Cerebellar cortex (tissue), 1 donor: ENCODE measurements around the gene SPATA9.
"Not testable (repeated sequence)": the region's sequence is repeated elsewhere in the genome, so short reads cannot be mapped to it uniquely, and the experiment has no call there.

ENCODE experiments used
- DNase-seq: peaks from one replicate; pipeline ENCODE4 v3.0.0-alpha.2; 2015; ENCODE audit warnings: low spot score

The SPATA9 gene

DNA sequence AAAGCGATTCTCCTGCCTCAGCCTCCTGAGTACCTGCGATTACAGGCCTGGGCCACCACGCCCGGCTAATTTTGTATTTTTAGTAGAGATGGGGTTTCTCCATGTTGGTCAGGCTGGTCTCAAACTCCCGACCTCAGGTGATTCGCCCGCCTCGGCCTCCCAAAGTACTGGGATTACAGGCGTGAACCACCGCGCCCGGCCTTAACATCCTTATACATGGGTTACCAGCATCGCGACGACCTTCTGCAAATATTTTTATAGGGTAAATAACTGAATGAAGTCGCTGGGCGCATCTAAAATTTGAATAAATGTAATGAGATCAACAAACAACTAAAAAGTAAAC lies 36.6 kb downstream of the SPATA9 start:
- not testable (repeated sequence) for DNase-seq

DNA sequence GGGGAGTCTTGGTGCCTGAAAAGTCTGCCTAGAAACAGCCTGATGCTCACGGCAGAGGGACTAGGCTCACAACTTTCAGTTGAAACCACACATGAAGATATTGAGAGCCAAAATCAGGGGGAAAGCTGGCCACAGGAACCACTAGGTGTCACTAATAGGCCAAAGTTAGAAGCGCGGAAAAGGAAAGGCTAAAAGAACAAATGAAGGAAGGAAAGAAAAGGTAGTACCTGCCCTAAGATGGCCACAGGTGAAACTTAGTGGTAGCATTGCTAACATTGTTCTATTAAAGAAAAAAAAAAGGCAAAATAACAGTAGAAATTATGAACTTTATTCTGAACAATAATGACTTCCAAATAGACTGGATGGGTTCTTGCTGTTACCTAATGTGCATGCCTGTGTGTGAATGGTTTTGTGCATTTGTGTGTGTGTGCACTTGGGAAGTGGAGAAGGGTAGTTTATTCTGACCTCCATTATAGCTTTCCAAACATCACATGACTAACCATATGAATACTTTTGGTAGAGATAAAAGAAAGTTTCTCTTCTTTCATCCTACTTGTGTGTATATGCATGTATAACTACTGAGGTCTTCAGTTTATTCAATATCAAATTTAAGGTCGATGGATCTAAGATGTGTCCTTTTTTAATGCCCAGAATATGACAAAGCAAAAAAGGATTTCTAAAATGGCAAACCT lies 38.3 kb downstream of the SPATA9 start:
- DNase-seq, result peak; percentile 81

DNA sequence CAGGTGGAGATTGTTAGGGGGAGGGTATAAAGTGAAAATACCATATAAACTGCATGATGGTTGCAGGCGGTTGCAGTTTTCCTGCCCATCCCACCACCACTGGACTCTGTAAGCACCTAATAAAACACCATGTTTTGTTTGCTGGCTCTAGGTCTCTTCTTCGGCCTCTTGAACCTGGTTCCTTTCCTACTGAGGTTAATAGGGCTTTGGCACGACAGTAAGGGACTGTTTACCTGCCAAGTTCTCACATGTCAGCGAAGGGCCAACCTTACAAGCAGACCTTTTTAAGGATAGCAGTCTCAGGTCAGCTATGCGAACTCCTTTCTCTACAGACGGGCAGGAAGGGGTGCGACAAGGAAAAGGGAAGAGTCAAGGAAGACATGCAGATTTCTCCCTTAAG lies 39.6 kb downstream of the SPATA9 start:
- no peak for DNase-seq

DNA sequence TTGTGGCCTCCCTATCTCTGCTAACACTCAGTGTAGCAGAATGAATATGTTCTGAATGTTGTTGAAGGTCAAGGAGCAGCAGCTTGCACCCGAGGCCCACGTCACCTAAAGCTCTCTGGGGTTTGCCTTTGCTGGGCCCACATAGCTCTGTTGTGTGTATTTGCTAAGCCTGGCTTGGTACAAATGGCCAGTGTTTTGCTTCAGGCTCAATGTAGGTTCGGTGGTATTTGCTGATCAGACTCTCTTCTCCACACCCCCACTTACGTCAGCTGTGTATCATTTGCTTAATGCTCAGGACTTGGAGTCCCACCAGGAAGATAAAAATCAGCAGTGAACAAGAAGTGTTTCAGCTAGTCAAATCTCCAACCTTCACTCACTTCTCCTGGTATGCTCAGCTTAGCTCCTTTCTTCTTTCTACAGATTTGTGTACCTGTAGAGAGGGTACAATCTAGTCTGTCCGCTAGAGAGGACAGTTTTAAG lies 41.0 kb downstream of the SPATA9 start:
- DNase-seq, result no peak

DNA sequence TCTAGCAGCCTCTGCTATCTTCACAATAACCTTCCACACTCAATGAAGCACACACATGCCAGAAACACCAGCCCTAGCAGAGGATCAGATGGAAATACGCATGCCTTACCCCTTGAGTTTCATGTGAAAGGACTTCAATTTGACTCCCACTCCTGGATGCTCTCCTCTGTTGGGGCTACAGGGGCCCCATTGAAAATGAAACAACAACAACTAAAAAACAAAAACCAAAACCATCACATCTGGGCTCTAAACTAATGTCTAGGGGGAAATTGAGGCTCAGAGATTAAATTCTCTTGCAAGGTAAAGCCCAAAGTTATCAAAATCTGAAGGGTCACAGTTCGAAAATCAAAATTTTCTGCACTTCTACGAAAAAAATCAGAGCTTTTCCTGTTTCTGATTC lies 44.2 kb downstream of the SPATA9 start:
- DNase-seq, result no peak

DNA sequence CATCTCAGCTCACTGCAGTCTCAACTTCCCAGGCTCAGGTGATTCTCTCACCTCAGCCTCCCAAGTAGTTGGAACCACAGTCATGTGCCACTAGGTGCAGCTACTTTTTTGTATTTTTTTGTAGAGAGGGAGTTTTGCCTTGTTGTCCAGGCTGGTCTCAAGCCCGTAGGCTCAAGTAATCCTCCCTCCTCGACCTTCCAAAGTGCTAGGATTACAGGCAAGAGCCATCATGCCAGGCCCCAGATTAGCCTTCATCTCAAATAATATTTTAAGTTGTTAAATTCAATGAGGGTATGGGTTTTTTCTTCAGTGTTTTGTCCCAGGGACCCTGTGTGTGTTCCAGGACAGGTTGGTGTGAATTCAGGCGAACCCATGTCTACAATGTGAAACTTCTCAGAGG lies 48.7 kb downstream of the SPATA9 start:
- DNase-seq, result no peak

DNA sequence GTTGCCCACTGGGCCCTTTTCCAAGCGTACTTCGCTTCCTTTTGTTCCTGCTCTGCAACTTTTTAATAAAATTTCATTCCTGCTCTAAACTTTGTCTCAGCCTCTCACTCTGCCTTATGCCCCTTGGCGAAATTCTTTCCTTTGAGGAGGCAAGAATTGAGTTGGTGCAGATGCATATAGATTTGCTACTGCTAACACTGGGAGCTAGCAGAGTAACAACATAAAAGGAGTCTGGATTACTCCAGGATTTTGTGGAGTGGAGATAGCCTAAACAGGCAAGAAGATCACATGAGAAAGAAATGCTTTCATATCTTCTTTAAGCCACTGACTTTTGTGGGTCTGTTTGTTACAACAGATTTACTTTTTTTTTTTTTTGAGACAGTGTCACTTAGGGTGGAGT lies 49.1 kb downstream of the SPATA9 start:
- no peak for DNase-seq

DNA sequence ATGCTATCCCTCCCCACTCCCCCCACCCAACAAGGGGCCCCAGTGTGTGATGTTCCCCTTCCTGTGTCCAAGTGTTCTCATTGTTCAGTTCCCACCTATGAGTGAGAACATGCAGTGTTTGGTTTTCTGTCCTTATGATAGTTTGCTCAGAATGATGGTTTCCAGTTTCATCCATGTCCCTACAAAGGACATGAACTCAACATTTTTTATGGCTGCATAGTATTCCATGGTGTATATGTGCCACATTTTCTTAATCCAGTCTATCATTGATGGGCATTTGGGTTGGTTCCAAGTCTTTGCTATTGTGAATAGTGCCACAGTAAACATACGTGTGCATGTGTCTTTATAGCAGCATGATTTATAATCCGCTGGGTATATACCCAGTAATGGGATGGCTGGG lies 49.8 kb downstream of the SPATA9 start:
- not testable (repeated sequence) for DNase-seq

DNA sequence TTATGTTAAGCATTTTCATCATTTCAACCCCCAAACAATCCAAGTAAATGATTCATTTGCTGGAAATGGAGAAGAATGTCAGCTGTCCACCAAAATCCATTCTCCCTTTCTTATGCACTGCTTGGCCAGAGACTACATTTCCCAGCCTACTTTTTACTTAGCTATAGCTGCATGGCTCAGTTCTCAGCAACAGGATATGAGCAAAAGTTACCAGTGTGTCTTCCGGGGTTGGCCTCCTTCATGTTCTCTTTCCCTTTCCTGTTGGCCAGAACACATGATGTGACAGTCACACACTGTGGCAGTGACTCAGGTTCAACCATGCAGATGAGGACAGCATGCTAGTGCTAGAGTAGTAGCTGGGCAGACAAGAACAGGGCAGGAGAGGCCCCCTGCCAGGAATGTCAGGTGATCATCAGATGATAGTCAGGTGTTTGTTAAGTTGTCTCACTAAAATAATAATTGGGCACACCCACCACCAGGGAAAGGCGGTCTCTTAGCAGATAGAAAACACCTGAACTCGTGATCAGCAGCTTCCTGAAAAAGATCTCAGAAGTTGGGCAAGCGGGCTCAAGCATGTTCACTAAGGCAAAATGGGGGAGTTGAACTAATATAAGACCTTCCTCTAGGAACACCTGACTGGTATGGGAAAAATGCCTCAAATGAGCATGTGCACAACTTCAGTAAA lies 50.7 kb downstream of the SPATA9 start:
- DNase-seq, result no peak

DNA sequence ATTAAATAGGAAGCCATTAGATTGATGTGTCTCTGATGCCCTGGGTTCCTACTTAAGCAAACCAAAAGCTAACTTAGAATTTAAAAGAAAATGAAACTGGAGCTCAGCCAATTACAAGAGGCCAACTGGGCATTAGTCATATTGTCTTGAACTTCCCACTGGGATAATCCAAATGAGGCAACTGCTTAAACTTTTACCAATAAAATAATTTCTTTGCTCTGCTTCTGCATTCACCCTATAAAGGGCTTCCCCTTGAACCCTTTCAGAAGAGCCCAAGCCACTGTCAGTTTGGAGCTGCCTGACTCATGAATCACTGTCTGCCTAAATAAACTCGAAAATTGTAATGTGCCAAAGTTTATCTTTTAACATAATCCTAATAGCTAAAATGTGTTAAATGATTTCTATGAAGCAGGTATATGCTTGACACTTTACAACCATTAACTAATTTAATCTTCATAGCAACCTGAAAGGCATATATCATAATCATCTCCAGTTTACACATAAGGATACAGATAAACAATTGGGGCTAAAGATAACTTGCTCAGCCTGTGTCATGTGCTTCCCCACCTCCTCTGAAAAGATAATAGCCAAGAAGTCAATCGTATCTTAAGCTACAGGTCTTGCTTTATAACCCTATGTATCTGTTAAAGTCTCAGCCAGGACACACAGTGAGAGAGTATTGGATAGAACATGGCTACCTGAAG lies 51.4 kb downstream of the SPATA9 start:
- DNase-seq, result no peak

DNA sequence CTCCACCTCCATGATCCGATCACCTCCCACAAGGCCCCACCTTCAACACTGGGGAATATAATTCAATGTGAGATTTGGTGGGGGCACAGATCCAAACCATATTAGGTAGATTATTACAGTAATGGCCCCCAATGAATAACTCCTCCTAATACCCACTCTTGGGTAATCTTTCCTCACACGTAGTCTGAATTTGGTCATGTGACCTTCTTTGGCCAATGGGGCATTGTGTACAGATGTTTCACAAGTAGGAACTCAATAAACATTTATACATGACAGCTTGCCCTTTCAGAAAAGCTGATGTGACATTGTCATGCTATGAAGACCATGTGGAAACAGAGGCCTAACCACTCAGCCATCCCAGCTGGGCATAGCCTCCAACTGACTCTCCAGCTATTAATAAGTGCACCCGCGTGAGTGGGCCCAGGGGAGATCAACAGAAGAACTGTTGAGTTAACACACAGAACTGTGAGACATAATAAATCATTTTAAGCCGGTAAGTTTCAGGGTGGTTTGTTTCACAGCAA lies 52.3 kb downstream of the SPATA9 start:
- no peak for DNase-seq

DNA sequence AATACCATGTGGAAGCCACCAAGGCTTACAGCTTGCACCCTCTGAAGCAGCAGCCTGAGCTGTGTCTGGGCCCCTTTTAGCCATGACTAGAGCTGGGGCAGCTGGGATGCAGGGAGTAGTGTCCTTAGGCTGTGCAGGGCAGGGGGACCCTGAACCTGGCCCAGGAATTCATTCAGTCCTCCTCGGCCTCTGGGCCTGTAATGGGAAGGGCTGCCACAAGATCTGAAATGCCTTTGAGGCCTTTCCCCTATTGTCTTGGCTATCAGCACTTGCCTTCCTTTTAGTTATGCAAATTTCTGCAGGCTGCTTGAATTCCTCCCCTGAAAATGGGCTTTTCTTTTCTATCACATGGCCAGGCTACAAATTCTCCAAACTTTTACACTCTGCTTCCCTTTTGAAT lies 53.9 kb downstream of the SPATA9 start:
- DNase-seq, result no peak

DNA sequence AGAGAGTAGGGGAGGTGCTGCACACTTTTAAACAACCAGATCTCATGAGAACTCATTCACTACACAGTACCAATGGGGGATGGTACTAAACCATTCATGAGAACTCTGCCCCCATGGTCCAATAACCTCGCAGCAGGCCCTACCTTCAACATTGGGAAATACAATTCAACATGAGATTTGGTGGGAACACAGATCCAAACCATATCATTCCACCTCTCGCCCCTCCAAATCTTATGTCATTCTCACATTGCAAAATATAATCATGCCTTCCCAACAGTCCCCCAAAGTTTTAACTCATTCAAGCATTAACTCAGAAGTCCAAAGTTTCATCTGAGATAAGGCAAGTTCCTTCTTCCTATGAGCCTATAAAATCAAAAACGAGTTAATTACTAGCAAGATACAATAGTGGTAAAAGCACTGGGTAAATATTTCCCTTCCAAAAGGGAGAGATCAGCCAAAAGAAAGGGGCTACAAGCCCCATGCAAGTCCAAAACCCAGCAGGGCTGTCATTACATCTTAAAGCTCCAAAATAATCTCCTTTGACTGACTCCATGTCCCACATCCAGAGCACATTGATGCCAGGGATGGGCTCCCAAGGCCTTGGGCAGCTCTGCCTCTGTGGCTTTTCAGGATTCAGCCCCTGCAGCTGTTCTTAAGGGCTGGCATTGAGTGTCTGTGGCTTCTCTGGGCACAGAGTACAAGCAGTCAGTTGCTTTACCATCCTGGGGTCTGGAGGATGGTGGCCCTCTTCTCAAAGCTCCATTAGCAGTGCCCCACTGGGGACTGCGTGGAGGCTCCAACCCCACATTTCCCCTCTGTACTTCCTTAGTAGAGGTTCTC lies 54.6 kb downstream of the SPATA9 start:
- no peak for DNase-seq

DNA sequence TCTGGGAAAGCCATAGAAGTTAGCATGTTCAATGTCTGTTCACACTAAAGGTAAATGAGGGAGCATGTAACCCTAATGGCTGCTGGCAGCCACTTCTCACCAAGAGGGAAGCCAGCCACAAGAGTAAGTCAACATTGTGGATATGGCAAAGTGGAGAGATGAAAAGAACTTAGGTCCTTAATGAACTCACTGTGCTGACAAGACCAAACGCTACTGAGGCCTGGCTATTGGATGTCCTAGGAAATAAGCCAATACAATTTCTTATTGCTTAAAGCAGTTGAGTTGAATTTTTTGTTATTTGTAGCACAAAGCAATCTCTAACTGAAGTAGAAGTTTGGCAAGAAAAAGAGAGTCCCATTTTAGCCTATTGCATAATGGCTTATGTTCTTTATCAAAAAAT lies 56.1 kb downstream of the SPATA9 start:
- no peak for DNase-seq

DNA sequence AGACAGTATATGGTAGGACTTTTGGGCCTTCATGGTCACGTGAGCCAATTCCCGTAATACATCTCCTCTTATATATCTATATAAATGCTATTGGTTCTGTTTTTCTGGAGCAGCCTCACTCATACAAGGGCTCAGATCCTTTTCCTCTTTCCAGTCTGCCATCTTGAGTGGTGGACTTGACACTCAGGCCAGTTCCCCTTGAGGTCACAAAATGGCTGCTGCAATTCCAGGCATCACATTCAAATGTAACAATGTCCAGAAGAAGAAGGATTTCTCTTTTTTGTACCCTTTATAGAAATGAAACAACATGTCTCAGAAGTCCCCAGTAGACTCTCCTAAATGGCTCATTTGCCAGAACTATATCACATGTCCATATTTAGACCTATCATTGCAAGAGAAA lies 58.4 kb downstream of the SPATA9 start:
- DNase-seq, result no peak

DNA sequence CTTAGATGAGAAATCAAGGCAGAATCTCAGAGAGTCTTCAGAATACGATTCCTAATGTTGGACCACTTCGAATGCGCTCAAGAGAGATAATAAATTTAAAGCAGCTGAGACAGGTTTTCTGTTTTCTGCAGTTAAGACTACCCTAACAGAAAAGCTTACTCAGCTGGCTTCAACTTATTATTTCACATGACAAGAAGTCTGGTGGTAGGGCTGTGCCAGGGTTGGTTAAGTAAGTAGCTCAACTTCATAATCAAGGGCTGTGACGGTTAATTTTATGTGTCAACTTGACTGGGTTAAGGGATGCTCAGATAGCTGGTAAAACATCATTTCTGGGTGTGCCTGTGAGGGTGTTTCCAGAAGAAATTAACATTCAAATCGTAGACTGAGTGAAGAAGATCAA lies 59.1 kb downstream of the SPATA9 start:
- DNase-seq, result no peak

DNA sequence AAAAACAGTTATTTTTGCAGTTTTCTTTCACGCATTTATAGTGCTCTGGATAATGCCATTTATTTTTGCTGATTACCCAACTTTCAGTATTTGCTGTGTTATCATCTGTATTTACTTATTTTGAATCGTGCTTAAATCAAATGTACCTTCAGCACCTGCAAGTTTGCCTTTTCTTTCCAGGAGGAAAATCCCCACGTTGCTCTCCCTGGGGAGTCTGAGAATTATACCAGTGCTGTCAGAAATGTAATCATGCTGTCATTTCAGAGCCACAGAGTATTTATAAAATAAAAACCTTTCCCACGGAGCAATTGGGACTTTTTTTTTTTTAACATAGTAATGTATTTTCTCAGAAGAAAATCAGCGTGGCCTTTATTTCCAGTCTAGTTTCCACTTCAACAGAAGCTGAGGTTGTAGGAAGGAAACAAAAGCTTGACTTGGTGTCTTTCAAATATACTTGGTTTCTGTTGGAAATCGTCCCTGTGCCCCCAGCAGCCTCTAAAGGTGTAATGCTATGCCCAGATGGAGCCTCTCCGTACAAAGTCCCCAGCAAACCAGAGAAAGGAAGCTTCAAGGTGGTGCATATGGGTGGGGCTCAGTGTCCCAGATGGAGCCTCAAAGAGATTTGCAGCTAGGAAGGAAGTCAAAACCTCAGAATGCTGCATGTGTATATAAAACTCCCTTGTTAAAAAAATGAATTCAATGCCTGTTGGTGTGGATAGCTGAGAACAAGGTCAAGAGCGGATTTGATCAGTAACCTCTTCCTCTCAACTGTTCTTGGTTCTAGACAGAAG lies 60.8 kb downstream of the SPATA9 start:
- DNase-seq, result peak; percentile 31

DNA sequence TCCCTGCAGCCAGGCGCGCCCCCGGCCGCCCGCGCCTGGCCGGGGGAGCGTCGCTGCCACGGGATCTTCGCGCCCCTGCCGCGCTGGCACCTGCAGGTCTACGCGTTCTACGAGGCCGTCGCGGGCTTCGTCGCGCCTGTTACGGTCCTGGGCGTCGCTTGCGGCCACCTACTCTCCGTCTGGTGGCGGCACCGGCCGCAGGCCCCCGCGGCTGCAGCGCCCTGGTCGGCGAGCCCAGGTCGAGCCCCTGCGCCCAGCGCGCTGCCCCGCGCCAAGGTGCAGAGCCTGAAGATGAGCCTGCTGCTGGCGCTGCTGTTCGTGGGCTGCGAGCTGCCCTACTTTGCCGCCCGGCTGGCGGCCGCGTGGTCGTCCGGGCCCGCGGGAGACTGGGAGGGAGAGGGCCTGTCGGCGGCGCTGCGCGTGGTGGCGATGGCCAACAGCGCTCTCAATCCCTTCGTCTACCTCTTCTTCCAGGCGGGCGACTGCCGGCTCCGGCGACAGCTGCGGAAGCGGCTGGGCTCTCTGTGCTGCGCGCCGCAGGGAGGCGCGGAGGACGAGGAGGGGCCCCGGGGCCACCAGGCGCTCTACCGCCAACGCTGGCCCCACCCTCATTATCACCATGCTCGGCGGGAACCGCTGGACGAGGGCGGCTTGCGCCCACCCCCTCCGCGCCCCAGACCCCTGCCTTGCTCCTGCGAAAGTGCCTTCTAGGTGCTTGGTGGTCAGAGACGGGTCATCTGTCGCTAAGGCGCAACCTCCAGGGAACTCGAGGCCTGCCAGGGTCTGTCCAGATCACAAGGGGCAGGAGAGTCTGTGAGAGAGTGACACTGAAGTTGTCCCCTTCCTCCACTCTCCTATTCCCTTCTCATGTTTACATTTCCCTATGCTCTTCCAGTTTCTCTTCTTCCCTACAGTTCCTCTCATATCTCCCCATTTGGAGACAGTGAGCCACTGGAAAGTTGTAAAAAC lies 61.6 kb downstream of the SPATA9 start:
- no peak for DNase-seq

DNA sequence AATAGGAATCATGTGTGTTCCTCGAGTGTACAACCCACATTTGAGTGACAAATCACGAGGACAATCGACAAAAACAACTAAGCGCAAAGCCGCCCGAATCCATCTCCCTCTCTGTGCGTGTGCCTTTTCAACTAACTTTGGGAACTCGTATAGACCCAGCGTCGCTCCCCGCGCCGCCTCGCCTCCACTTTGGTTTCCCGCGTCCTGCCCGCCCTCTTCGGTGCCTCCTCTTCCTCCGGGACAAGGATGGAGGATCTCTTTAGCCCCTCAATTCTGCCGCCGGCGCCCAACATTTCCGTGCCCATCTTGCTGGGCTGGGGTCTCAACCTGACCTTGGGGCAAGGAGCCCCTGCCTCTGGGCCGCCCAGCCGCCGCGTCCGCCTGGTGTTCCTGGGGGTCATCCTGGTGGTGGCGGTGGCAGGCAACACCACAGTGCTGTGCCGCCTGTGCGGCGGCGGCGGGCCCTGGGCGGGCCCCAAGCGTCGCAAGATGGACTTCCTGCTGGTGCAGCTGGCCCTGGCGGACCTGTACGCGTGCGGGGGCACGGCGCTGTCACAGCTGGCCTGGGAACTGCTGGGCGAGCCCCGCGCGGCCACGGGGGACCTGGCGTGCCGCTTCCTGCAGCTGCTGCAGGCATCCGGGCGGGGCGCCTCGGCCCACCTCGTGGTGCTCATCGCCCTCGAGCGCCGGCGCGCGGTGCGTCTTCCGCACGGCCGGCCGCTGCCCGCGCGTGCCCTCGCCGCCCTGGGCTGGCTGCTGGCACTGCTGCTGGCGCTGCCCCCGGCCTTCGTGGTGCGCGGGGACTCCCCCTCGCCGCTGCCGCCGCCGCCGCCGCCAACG lies 62.5 kb downstream of the SPATA9 start, which contains the start of gene GPR150:
TSS of gene GPR150 (plus strand) at position 58 of the 840 bp plus-strand sequence. CDS start at position 247, 189 bp downstream.
- DNase-seq, result peak; percentile 22
